ENCODE results near the gene EBI3.

EBI3 gene

DNA sequence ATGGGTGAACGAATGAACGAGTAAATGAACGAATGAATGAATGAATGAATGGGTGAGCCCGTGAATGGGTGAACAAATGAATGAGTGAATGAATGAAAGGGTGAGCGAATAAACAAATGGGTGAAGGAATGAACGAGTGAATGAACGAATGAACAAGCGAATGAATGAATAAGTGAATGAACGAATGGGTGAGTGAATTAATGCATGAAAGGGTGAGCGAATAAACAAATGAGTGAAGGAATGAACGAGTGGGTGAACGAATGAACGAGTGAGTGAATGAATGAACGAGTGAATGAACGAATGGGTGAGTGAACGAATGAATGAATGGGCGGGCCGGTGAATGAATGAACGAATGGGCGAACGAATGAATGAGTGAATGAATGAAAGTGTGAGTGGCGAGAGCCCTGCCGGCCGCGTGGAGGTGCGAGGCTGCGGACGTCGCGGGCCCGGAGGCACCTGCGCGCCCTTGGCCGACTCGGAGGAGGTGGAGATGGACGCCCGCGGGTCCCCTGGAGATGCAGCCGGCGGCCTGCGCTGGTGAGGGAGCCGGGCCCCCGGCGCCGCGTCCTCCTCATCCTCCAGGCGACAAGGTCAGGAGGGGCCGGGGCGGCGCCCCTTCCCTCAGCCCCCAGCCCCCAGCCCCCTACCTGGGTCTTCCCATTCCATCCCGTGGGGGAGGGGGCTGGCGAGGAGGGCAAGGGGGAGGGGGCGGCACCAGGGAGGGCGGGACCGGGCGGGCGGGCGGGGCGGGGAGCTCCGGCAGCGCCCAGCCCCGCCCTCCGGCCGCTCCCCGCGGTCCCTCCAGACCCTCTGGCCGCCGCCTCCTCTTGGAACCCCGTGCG is 31.5 kb upstream of the EBI3 start:
- TF ChIP-seq CTCF (IDR thresholded peaks at IDR 0.05): no peak

GRCh38 chr19:4198467-4199126 is 30.7 kb upstream of the EBI3 start:
- no peak for TF ChIP-seq CTCF (IDR thresholded peaks at IDR 0.05)

- TF ChIP-seq CTCF (IDR thresholded peaks at IDR 0.05): no peak
Measured at GRCh38 chr19:4199699-4200293, 29.5 kb upstream of the EBI3 start.

- TF ChIP-seq CTCF (IDR thresholded peaks at IDR 0.05): no peak
Measured at GRCh38 chr19:4200940-4201542, 28.3 kb upstream of the EBI3 start.

DNA sequence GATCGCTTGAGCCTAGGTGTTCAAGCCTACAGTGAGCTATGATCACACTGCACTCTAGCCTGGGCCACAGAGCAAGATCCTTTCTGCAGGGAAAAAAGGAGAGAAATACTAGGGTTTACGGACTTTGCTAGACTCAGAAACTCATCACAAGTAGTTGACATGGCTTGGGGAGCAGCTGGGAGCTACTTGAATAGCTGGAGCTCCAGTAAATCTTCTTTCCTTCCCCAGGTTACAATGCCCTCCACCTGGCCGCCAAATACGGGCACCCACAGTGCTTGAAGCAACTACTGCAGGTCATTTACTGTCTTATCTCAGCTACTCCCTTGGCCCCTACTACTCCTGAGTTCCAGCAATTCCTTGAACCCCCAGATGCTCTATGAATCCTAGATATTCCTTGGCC is 27.5 kb upstream of the EBI3 start:
- no peak for TF ChIP-seq CTCF (IDR thresholded peaks at IDR 0.05)

GRCh38 chr19:4206818-4207484 is 22.4 kb upstream of the EBI3 start:
- TF ChIP-seq CTCF (IDR thresholded peaks at IDR 0.05): no peak
